ENCODE measurements around the gene RSPO4. TPM values are rescaled to one million over a fixed set of nuclear protein-coding genes. Genes with fewer than 3 reads are reported as not detected.

Gene RSPO4
- total RNA-seq, 1 experiment from 2014 or later: 6.7 TPM

GRCh38 chr20:922781-923180, 79.3 kb downstream of the RSPO4 start:
- no peak overlapping the region for H2BK20ac ChIP-seq (ENCODE audit: low read depth, low read length, poor library complexity, severe bottlenecking)
- no peak overlapping the region for H3K27ac Mint-ChIP-seq
- no peak overlapping the region for H2BK5ac ChIP-seq (ENCODE audit: insufficient read length, low read length)
- no peak overlapping the region for H3T11ph ChIP-seq (ENCODE audit: low read length)
- no peak overlapping the region for H3K23ac ChIP-seq (ENCODE audit: insufficient read length, low read depth, low read length)
- H3K4me3 Mint-ChIP-seq: no peak overlapping the region
- H2AK5ac ChIP-seq (ENCODE audit: insufficient read length, low read length): no peak overlapping the region
- H2BK15ac ChIP-seq (ENCODE audit: low read depth, low read length): no peak overlapping the region
- H4K8ac ChIP-seq (replicated peaks; ENCODE audit: insufficient read length, low read depth, low read length): no peak overlapping the region
- H4K20me1 ChIP-seq (ENCODE audit: control insufficient read depth, insufficient read depth, insufficient read length): no peaks in the 10 kb centered on the region
- no peaks in the 10 kb centered on the region for H3K27me3 ChIP-seq (ENCODE audit: insufficient read depth, low read length)
- no peak overlapping the region for H2BK12ac ChIP-seq (ENCODE audit: insufficient read length, low read depth, low read length)
- WGBS (ENCODE audit: extremely low coverage, insufficient read length, low lambda C conversion rate): no CpG with 5 or more reads among the region's 4 CpGs
- no peak overlapping the region for H3K56ac ChIP-seq (ENCODE audit: insufficient read length, low read depth, low read length)
- DNase-seq: no peak
- no peaks in the 10 kb centered on the region for H3K79me1 ChIP-seq (ENCODE audit: insufficient read depth, low read depth, low read length, poor library complexity, severe bottlenecking)
- H4K91ac ChIP-seq (ENCODE audit: insufficient read length, low read depth, low read length): no peak overlapping the region
- no peaks in the 10 kb centered on the region for H3K9me3 Mint-ChIP-seq
- no peak overlapping the region for H3K27ac ChIP-seq (ENCODE audit: insufficient read length, low read depth, low read length)
- H3K27me3 Mint-ChIP-seq (ENCODE audit: low read depth): no peaks in the 10 kb centered on the region; the same call in 1 of the 2 replicates
- H3K4me1 ChIP-seq (ENCODE audit: insufficient read depth, low read length): no peaks in the 10 kb centered on the region
- no peaks in the 10 kb centered on the region for H3K9me3 ChIP-seq (ENCODE audit: control insufficient read depth, low read depth, low read length)
- no peaks in the 10 kb centered on the region; a peak in 1 of 7 replicates for H3K36me3 Mint-ChIP-seq (ENCODE audit: insufficient read depth in 1 of 3, low read depth in 3 of 3)
- TF ChIP-seq, protein P1, sequence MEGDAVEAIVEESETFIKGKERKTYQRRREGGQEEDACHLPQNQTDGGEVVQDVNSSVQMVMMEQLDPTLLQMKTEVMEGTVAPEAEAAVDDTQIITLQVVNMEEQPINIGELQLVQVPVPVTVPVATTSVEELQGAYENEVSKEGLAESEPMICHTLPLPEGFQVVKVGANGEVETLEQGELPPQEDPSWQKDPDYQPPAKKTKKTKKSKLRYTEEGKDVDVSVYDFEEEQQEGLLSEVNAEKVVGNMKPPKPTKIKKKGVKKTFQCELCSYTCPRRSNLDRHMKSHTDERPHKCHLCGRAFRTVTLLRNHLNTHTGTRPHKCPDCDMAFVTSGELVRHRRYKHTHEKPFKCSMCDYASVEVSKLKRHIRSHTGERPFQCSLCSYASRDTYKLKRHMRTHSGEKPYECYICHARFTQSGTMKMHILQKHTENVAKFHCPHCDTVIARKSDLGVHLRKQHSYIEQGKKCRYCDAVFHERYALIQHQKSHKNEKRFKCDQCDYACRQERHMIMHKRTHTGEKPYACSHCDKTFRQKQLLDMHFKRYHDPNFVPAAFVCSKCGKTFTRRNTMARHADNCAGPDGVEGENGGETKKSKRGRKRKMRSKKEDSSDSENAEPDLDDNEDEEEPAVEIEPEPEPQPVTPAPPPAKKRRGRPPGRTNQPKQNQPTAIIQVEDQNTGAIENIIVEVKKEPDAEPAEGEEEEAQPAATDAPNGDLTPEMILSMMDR (conservative IDR thresholded peaks at IDR 0.05): no peak
- no peak overlapping the region for H3K9ac ChIP-seq (ENCODE audit: extremely low read depth, insufficient read length, low read length)
- H3K14ac ChIP-seq (ENCODE audit: insufficient read depth, low read length): no peak overlapping the region
- no peak overlapping the region for H4K5ac ChIP-seq (ENCODE audit: insufficient read length, low read depth, low read length)
- H3K18ac ChIP-seq (ENCODE audit: insufficient read length, low read depth, low read length): no peak overlapping the region
- peaks cover 0 to 3% of the 10 kb centered on the region in 2 experiments; a peak in 1 of 4 replicates for H3K4me1 Mint-ChIP-seq
- H2AFZ ChIP-seq (ENCODE audit: low read length): no peak overlapping the region
- H2BK120ac ChIP-seq (ENCODE audit: low read depth, low read length, poor library complexity, severe bottlenecking): no peak overlapping the region
- no peaks in the 10 kb centered on the region for H3K23me2 ChIP-seq (ENCODE audit: insufficient read length, low read depth, low read length, poor library complexity, severe bottlenecking)
- H3K79me2 ChIP-seq (ENCODE audit: insufficient read depth, low read length): no peaks in the 10 kb centered on the region
- no peak overlapping the region for H3K4ac ChIP-seq (ENCODE audit: low read depth, low read length)
- H3K4me2 ChIP-seq (ENCODE audit: insufficient read depth, insufficient read length, low read length): no peak overlapping the region

Data from H9 (cell line).